GM12872 (cell line): Measurements from ENCODE around the gene SAMD9L.

Experiments used
- TF ChIP-seq, protein P1 (sequence below): IDR thresholded peaks from 3 replicates; pipeline ENCODE4 v1.5.1; 2011; ENCODE audit warnings: low read depth, mild to moderate bottlenecking, low read length, moderate library complexity; ENCODE audit not compliant: insufficient read depth

SAMD9L gene

DNA sequence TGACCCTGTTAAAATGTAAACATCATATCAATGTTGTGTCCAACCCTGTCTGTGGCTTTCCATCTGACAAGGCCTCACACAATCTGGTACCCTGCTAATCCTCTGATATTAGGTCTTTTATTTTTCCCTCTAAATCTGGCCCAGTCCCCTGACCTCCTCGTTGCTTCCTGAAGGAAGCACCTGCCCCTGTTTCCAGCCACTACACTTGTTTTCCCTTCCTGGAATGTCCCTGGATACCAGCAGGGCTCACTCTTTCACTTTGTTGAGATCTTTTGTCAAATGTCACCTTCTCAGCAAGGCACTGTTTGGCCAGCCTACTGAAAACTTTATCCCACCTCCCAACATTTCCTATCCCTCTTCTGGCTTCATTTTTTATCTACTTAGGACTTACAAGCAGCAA, 2.1 kb downstream of the SAMD9L start:
- TF ChIP-seq, protein P1, sequence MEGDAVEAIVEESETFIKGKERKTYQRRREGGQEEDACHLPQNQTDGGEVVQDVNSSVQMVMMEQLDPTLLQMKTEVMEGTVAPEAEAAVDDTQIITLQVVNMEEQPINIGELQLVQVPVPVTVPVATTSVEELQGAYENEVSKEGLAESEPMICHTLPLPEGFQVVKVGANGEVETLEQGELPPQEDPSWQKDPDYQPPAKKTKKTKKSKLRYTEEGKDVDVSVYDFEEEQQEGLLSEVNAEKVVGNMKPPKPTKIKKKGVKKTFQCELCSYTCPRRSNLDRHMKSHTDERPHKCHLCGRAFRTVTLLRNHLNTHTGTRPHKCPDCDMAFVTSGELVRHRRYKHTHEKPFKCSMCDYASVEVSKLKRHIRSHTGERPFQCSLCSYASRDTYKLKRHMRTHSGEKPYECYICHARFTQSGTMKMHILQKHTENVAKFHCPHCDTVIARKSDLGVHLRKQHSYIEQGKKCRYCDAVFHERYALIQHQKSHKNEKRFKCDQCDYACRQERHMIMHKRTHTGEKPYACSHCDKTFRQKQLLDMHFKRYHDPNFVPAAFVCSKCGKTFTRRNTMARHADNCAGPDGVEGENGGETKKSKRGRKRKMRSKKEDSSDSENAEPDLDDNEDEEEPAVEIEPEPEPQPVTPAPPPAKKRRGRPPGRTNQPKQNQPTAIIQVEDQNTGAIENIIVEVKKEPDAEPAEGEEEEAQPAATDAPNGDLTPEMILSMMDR = no peak

DNA sequence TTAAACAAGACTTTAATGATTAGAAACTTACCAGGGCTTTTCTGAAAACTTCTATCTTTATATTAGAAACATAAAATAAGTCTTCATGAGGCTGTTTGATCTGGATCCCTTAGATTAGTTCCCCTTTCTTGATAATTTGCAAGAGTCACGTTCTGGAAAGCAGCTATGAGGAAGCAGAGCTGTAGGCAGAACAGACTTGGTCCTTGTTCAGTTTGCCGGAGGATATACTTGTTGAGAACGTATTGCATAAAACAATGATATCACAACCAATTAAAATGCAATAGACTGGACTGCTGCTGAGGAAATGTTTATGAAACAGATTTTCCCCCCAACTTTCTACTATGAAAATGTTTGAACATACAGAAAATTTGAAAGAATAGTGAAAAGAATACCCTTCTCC, 2.8 kb downstream of the SAMD9L start:
- TF ChIP-seq, protein P1 = no peak

DNA sequence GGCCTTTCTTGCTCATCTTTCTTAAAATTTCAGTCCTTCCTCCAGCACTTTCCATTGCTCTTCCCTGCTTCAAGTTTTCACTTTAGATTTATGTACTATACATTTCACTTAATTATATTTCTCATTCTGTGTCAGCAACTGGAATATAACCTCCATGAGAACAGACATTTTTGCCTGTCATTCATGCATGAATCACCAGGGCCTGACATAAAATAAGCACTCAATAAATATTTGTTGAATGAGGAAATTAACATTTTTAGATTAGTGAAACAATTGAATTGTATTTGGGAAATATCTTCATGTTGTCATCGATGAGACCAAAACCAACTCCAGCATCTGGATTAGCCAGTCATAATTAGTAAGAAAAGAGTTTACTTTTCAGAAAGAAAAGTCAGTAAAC, 6.1 kb downstream of the SAMD9L start:
- TF ChIP-seq, protein P1 = no peak

DNA sequence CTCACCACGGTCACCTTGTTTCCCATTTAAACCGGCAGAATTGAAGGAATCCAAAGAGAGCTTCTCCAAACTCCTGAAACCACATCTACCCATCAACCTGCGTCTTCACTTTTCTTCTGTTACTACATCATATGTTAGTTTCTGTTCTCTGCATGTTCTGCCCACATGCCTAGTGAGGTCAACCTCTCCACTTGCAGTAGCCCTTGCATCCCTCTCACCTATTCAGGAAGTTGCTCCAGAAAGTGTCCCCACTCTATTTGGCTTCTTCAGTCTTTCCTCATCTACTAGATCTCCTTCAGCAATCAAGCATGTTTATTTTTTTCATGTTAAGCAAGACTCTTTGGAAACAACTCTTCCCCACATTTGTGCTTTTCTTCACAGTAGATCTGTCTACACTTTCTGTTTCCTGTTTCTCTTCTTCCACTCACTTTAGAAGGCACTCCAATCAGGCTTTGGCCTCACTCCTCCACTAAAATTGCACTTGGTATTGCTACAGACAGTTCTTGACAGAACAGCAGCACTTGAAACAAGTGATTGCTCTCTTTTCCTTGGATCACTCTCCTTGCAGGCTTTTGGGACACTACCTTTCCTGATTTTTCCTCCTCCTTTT, 7.5 kb downstream of the SAMD9L start:
- TF ChIP-seq, protein P1 = no peak

DNA sequence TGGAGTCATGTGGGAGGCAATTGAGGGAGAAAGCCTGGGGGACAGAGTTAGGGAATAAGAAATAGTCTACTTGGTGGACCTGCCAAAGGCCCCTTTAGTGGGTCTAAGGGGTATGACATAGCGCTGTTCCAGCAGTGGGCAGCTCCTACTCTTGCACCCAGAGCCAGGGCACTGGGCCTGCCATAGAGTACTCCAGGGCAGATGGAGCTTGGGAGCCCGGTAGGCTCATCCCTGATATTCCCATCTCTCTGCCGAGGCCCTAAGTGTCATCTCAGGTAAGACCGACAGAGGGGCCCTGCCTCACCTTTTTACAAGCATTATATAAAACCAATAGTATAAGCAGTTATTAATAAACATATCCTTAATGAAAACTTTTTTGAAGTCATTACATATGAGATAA, 9.6 kb downstream of the SAMD9L start:
- TF ChIP-seq, protein P1 = no peak

DNA sequence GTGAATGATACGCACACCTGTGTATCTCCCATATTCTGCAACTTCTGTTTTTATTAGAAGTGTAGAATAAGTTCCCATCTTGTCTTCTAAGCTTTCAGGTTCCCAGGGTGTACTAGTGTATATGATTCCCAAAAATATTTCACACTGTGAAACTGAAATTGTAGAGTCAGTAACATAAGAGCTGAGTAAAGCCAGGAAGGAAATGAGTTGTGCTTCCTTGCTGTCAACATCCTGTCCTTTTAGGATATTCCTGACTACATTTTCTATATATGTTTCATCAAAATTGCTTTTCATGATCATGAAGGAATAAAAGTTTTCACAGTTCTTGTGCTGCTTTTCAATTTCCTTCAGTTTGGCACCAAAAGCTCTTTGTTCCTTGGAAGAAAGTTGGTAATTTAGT, 15.2 kb downstream of the SAMD9L start:
- TF ChIP-seq, protein P1 = no peak

DNA sequence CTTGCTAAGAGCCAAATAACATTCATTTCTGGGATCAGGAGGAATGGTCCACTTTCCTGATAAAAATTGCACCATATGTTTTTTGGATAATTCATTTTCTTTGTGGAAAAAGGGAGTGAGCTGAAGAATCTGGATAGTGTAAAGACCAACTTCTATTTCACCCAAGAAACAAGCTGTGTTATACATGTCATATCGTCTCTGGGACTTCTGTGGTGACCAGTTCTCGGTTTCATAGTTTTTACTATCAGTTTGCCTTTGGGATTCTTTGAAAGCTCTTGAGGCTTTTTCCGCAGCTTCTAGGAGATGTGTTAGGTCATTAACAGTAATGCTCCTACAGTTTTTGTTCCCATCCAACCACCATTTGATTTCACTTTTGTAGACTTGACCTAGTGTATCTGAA, 16.0 kb downstream of the SAMD9L start:
- TF ChIP-seq, protein P1 = no peak
